Panc1 (cell line): Measurements from ENCODE around the gene APMAP.

Source experiments
- POLR2AphosphoS5 ChIP-seq: IDR thresholded peaks from 2 replicates; pipeline ENCODE4 v1.6.1; 2012; ENCODE audit warnings: mild to moderate bottlenecking, low read depth, low read length, moderate library complexity
- REST ChIP-seq, 2 experiments: IDR thresholded peaks; 2 replicates each; pipeline ENCODE4 v1.6.1; 2011 to 2012; ENCODE audit warnings: low read depth in 2 of 2, control low read depth in 1 of 2, low read length in 1 of 2, mild to moderate bottlenecking in 1 of 2, moderate library complexity in 1 of 2; ENCODE audit not compliant: insufficient read depth in 1 of 2
- SIN3A ChIP-seq: IDR thresholded peaks from 2 replicates; pipeline ENCODE4 v1.6.1; 2012; ENCODE audit warnings: low read depth, mild to moderate bottlenecking, low read length, moderate library complexity, borderline replicate concordance; ENCODE audit not compliant: insufficient read depth
- TCF7L2 ChIP-seq: IDR thresholded peaks from 2 replicates; pipeline ENCODE4 v1.6.1; 2011; ENCODE audit warnings: mild to moderate bottlenecking, low read depth, low read length, inconsistent platforms
- TF ChIP-seq, protein P1 (sequence below): fragments of 450-650 bp; IDR thresholded peaks from 2 replicates; pipeline ENCODE4 v1.5.1; 2017; ENCODE audit warnings: mild to moderate bottlenecking

DNA sequence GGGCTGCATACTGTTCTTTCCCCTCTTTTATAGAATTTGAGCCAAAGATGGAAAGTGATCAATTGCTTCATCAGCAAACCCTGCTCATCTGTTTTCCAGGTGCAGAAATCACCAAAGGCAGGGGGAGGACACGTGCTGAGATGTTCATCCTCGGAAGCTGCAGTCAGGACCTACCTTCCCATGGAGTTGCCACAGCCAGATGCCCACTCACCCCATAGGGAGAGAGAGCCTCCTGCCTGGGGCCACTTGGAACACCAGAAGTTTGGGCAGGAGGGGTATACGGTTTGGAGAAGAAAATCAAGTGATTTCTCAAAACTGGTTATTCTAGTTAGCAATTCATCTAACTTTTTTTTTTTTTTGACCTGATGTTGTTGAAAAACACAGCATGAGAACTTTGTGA lies 48.8 kb downstream of the APMAP start:
- TF ChIP-seq, protein P1, sequence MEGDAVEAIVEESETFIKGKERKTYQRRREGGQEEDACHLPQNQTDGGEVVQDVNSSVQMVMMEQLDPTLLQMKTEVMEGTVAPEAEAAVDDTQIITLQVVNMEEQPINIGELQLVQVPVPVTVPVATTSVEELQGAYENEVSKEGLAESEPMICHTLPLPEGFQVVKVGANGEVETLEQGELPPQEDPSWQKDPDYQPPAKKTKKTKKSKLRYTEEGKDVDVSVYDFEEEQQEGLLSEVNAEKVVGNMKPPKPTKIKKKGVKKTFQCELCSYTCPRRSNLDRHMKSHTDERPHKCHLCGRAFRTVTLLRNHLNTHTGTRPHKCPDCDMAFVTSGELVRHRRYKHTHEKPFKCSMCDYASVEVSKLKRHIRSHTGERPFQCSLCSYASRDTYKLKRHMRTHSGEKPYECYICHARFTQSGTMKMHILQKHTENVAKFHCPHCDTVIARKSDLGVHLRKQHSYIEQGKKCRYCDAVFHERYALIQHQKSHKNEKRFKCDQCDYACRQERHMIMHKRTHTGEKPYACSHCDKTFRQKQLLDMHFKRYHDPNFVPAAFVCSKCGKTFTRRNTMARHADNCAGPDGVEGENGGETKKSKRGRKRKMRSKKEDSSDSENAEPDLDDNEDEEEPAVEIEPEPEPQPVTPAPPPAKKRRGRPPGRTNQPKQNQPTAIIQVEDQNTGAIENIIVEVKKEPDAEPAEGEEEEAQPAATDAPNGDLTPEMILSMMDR = no peak
- TF ChIP-seq REST (IDR thresholded peaks at IDR 0.05; ENCODE audit: insufficient read depth in 1 of 2, low read depth in 2 of 2, low read length in 1 of 2) = no peak
- no peak for TF ChIP-seq POLR2AphosphoS5
- TF ChIP-seq TCF7L2 = no peak
- TF ChIP-seq SIN3A = no peak
